Activated CD8-positive, alpha-beta T cell treated with anti-CD3 and anti-CD28 coated beads for 36 hours (primary cell): ENCODE results near the gene STAB2. TPM values are rescaled to one million over a fixed set of nuclear protein-coding genes. Genes with fewer than 3 reads are reported as not detected.

Experiments
- ATAC-seq: fragments of 200-7000 bp; cut with Tn5 transposase; one replicate; pipeline ENCODE4 v1.10.0; 2021; ENCODE audit warnings: mild to moderate bottlenecking, moderate library complexity
- CTCF ChIA-PET: fragments of 350-600 bp; sonication (Branson Sonifier 250); formaldehyde crosslinking; loops from one replicate; lab custom pipeline; 2021; ENCODE audit warnings: antibody characterized with exemption; lab: Charles Lee
- POLR2A ChIA-PET: fragments of 350-600 bp; sonication (Branson Sonifier 250); formaldehyde crosslinking; loops from one replicate; lab custom pipeline; 2021; ENCODE audit warnings: antibody characterized with exemption; lab: Charles Lee
- DNase-seq: peaks from one replicate; pipeline ENCODE4 v3.0.0-alpha.2; 2020
- H3K27ac Mint-ChIP-seq: one replicate; pipeline ENCODE4 v1.8.0; 2021; ENCODE audit warnings: mild to moderate bottlenecking, mixed read lengths
- H3K27me3 Mint-ChIP-seq: one replicate; pipeline ENCODE4 v1.8.0; 2021; ENCODE audit warnings: mixed read lengths
- H3K36me3 Mint-ChIP-seq: one replicate; pipeline ENCODE4 v1.8.0; 2021; ENCODE audit warnings: low read depth, mixed read lengths
- H3K4me1 Mint-ChIP-seq: one replicate; pipeline ENCODE4 v1.8.0; 2021; ENCODE audit warnings: low read depth, mixed read lengths
- H3K4me3 Mint-ChIP-seq: one replicate; pipeline ENCODE4 v1.8.0; 2021; ENCODE audit warnings: mild to moderate bottlenecking, moderate library complexity, mixed read lengths
- H3K9me3 Mint-ChIP-seq: one replicate; pipeline ENCODE4 v1.8.0; 2021; ENCODE audit warnings: mixed read lengths
- CTCF ChIP-seq: fragments of 200-600 bp; IDR thresholded peaks from one replicate; pipeline ENCODE4 v1.8.0; 2022; ENCODE audit warnings: antibody characterized with exemption, mild to moderate bottlenecking
- intact Hi-C: fragments of 100-400 bp; cut with micrococcal nuclease; formaldehyde crosslinking; loops from one replicate; pipeline ENCODE4 v1.10.0; 2022
- total RNA-seq, 2 experiments: library from RNA; stranded (reverse); gene quantifications; one replicate each; pipeline ENCODE4 v1.2.3, GENCODE V29; 2021

The STAB2 gene
- total RNA-seq, 2 experiments from 2014 or later: not detected

- Mint-ChIP-seq H3K36me3 (no peaks in the 10 kb centered on the region), H3K4me1 (no peaks in the 10 kb centered on the region), H3K4me3 (no peak overlapping the region), H3K27me3 (peaks cover 10% of the 10 kb centered on the region), H3K27ac (no peak overlapping the region), H3K9me3 (no peaks in the 10 kb centered on the region)
- ATAC-seq (no peak), DNase-seq (no peak)
- intact Hi-C loops: no loop called here
- ChIA-PET CTCF (no interaction called here), POLR2A (no interaction called here)
- TF ChIP-seq CTCF: no peak
Observed at GRCh38 chr12:103620395-103620794, 33.3 kb downstream of the STAB2 start.

DNA sequence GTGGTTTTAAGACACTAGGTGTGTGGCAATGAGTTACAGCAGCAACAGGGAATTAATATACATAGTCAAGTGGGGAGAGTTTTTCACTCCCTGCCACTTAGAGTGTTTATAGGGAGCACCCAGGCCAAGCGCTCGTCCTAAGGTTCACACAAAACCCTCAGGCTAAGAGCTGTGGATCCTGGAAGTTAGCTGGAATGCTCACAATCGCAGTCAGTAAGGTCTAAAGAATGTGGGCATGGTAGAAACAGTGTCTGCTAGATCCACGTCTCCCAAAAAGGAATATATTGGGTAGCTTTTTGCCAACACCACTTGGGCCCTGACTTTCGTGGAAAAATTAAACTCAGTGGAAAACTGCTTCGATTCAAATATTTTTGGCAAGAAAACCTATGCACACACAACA is 36.6 kb downstream of the STAB2 start:
- Mint-ChIP-seq H3K27me3 (peaks cover 6% of the 10 kb centered on the region), H3K9me3 (no peaks in the 10 kb centered on the region), H3K27ac (no peak overlapping the region), H3K4me1 (no peaks in the 10 kb centered on the region), H3K4me3 (no peak overlapping the region), H3K36me3 (no peaks in the 10 kb centered on the region)
- ATAC-seq (no peak), DNase-seq (no peak)
- intact Hi-C loops: no loop called here
- CTCF ChIA-PET: no interaction called here
- no peak for TF ChIP-seq CTCF
- POLR2A ChIA-PET: interaction anchor here (0.7 kb wide), 1 partner anchor 1398 kb away, joined by 3 read pairs; no protein-coding TSS in a partner anchor

DNA sequence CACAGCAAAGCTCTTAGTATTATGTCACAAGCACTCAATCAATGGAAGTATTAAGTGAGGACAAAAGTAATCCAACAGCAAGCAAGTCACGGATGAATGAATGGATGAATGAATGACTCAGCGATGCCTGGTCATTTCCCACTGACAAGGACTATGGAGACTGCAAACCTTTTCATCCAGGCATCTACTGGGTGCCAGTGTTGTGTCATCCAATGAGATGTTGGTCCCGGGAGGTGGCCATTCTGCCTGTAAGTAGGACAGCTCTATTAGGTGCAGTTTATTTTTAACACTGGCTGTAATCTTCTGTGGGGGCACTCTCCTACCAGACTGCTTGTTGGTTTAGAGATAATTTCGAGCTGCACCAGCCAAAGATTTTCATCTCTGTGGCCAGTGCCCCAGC is 39.4 kb downstream of the STAB2 start:
- H3K4me1 Mint-ChIP-seq: no peaks in the 10 kb centered on the region
- intact Hi-C loops: no loop called here
- no peaks in the 10 kb centered on the region for H3K36me3 Mint-ChIP-seq
- H3K9me3 Mint-ChIP-seq: no peaks in the 10 kb centered on the region
- H3K27ac Mint-ChIP-seq: no peak overlapping the region
- peaks cover 4% of the 10 kb centered on the region for H3K27me3 Mint-ChIP-seq
- no peak for TF ChIP-seq CTCF
- CTCF ChIA-PET: interaction anchor here (0.6 to 1.4 kb wide), 2 partner anchors 22 to 816 kb away, joined by 3 read pairs; no protein-coding TSS in a partner anchor
- no peak overlapping the region for H3K4me3 Mint-ChIP-seq
- no peak for DNase-seq
- POLR2A ChIA-PET: no interaction called here
- no peak for ATAC-seq

- Mint-ChIP-seq H3K27me3 (peaks cover 3% of the 10 kb centered on the region), H3K4me3 (no peak overlapping the region), H3K4me1 (no peaks in the 10 kb centered on the region), H3K27ac (no peak overlapping the region), H3K9me3 (no peaks in the 10 kb centered on the region), H3K36me3 (no peaks in the 10 kb centered on the region)
- DNase-seq (no peak), ATAC-seq (no peak)
- intact Hi-C loops: no loop called here
- TF ChIP-seq CTCF: no peak
- CTCF ChIA-PET: interaction anchor here (0.6 to 1.4 kb wide), 3 partner anchors 21 to 816 kb away, joined by 3 read pairs; no protein-coding TSS in a partner anchor
- POLR2A ChIA-PET: no interaction called here
Observed at GRCh38 chr12:103627189-103627855, 40.2 kb downstream of the STAB2 start.

- peak; percentile 87 for TF ChIP-seq CTCF
- no peaks in the 10 kb centered on the region for H3K27me3 Mint-ChIP-seq
- H3K27ac Mint-ChIP-seq: no peak overlapping the region
- no peaks in the 10 kb centered on the region for H3K36me3 Mint-ChIP-seq
- H3K4me1 Mint-ChIP-seq: no peaks in the 10 kb centered on the region
- H3K9me3 Mint-ChIP-seq: no peaks in the 10 kb centered on the region
- DNase-seq (peak; percentile 79), ATAC-seq (peak; percentile 77)
- CTCF ChIA-PET: interaction anchor here (0.6 to 2.0 kb wide), 23 partner anchors 9 to 1034 kb away, joined by 3 to 22 read pairs (median 4); no protein-coding TSS in a partner anchor
- POLR2A ChIA-PET: no interaction called here
- no peak overlapping the region for H3K4me3 Mint-ChIP-seq
- intact Hi-C loops: no loop called here
Observed at GRCh38 chr12:103632554-103633216, 45.6 kb downstream of the STAB2 start.
